Neutrophil (primary cell): ENCODE data around the gene B3GAT3.

Experiments
- H3K27ac ChIP-seq: fragments of 200-600 bp; sonication (generic); 2 replicates; pipeline ENCODE4 v1.5.1; 2016; ENCODE audit warnings: mild to moderate bottlenecking, moderate library complexity
- H3K27me3 ChIP-seq: fragments of 200-600 bp; sonication (generic); 2 replicates; pipeline ENCODE4 v1.6.0; 2016; ENCODE audit warnings: mild to moderate bottlenecking
- H3K36me3 ChIP-seq: fragments of 200-600 bp; sonication (generic); 2 replicates; pipeline ENCODE4 v1.5.1; 2017
- H3K4me1 ChIP-seq, 2 experiments: fragments of 200-600 bp in 1 of 2; sonication (generic) in 1 of 2; 1 replicate in 1 of 2; 2 replicates in 1 of 2; pipeline versions ENCODE4 v1.5.1 to v1.6.1; 2013 to 2016; ENCODE audit warnings: low read depth in 1 of 2, low read length in 1 of 2, mild to moderate bottlenecking in 1 of 2, moderate library complexity in 1 of 2; ENCODE audit not compliant: control insufficient read depth in 1 of 2, insufficient read depth in 1 of 2
- H3K4me3 ChIP-seq, 2 experiments: fragments of 200-600 bp in 1 of 2; sonication (generic) in 1 of 2; 1 replicate in 1 of 2; 2 replicates in 1 of 2; pipeline ENCODE4 v1.5.1; 2013 to 2016; ENCODE audit warnings: low read depth in 1 of 2, low read length in 1 of 2, mild to moderate bottlenecking in 1 of 2, moderate library complexity in 1 of 2
- H3K9me3 ChIP-seq: fragments of 200-600 bp; sonication (generic); 2 replicates; pipeline ENCODE4 v1.5.1; 2016
- TF ChIP-seq, protein P1 (sequence below): fragments of 200-600 bp; sonication (generic); IDR thresholded peaks from 2 replicates; pipeline ENCODE4 v1.5.1; 2016; ENCODE audit warnings: antibody characterized with exemption

Gene B3GAT3

DNA sequence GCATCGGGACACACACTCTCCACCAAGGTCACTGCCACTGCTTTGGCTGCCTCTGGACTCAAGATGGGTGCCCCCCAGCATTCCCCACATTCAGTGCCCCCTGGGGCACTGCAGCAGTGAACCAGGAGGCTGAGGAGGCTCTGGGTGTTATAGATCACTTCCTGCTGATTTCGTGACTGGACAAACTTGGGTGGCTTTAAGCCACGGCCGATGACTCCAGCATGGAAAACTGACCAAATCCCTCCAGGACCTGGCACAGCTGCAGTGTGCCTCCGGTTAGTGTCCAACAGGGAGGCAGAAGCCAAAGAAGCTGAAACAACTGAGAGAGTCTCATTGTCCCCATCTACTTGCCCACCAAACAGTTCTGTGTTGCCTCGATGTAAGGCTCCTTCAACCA is 25.8 kb upstream of the B3GAT3 start:
- no peaks in the 10 kb centered on the region for H3K27me3 ChIP-seq
- H3K9me3 ChIP-seq: no peaks in the 10 kb centered on the region
- peak overlapping the region; percentile 77 for H3K27ac ChIP-seq
- no peak overlapping the region for H3K4me3 ChIP-seq
- H3K4me1 ChIP-seq: peaks cover 19 to 26% of the 10 kb centered on the region in 2 experiments
- H3K36me3 ChIP-seq: peaks cover 24% of the 10 kb centered on the region
- TF ChIP-seq, protein P1, sequence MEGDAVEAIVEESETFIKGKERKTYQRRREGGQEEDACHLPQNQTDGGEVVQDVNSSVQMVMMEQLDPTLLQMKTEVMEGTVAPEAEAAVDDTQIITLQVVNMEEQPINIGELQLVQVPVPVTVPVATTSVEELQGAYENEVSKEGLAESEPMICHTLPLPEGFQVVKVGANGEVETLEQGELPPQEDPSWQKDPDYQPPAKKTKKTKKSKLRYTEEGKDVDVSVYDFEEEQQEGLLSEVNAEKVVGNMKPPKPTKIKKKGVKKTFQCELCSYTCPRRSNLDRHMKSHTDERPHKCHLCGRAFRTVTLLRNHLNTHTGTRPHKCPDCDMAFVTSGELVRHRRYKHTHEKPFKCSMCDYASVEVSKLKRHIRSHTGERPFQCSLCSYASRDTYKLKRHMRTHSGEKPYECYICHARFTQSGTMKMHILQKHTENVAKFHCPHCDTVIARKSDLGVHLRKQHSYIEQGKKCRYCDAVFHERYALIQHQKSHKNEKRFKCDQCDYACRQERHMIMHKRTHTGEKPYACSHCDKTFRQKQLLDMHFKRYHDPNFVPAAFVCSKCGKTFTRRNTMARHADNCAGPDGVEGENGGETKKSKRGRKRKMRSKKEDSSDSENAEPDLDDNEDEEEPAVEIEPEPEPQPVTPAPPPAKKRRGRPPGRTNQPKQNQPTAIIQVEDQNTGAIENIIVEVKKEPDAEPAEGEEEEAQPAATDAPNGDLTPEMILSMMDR: no peak

DNA sequence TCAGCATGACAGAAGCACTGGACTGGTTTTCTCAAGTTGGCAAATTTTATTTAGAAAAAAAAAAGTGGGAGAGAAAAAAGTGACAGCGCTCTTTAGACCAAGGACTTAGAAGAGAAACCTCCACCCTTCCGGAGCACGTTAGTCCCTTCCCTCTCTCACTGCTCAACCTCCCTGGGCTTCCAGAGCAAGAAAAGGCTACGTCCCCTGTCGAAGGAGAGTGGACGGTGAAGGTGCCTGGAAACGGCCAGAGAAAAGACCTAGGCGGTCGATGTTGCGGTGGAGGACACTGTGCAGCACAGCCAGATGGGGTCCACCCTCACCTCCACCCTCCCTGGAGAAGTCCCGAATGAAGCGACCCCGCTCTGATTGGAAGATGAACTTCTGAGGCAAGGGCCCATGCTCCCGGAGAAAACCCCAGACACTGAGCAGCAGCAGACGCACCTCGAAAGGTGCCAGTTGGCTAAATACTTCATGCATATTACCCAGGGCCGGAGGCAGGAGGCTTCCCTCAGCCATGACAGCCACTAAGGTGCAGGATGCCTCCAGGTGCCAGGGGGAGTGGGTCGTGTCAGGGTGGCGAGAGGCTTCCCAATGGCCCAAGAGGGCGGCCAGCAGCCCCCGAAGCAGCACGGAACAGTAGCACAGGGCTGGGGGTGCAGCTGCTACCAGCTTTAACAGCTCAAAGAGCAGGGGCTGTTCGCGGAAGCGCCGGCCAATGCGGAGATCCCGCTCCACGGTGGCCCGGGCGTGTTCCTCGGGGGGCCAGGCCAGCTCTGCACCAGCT is 25.2 kb upstream of the B3GAT3 start:
- Histone ChIP-seq H3K9me3 (no peaks in the 10 kb centered on the region), H3K27me3 (no peaks in the 10 kb centered on the region), H3K4me1 (peaks cover 14 to 20% of the 10 kb centered on the region in 2 experiments), H3K4me3 (peak overlapping the region; percentile 81 to 88), H3K36me3 (peaks cover 26% of the 10 kb centered on the region), H3K27ac (peak overlapping the region; percentile 77)
- TF ChIP-seq, protein P1: no peak

DNA sequence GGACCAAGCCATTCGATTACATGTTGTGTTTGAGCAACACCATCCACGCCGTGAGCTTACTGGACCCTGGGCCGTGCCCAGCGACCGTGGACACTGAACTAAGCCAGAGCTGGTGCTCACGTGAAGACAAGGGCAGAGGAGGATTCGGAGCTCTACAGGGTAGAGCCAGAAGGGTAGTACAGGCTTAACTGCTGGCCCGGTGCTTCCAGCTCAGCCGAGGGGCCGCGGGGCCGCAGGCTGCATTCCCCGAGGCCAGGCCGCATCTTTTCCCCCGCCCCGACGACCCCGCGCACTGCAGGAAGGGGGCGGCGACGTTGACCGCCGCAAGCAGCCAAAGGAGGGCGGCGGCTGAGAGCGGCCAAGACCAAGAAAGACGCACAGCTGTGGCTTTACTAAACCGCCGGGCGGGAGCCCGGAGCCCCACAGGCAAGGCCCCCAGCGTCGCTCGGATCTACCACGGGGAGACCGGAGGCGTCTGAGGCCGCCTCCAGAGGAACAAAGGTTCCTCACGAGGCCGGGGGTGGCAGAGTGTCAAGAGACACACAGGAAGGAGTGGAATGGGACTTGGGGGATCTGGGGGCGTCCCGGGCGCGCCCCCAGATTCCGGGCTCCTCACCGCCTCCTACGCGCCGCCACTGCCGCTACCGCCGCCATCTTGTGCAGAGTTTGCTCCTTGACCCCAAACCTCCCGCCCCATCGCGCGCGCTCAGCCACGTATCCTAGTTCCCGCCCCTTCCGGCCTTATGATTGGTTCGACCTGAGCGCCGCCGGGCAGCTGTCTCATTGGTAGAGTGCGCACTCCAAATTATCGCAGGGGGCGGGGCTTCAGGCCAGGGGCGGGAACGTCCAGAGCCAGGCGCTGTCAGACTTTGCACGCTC is 24.4 kb upstream of the B3GAT3 start, which contains the start of gene GANAB:
Gene GANAB, minus strand, starts transcription at position 668 of the 879 bp plus-strand sequence. Its CDS starts 14 bp downstream, at position 654.
- Histone ChIP-seq H3K4me3 (peak within 1 kb of the TSS; percentile 81 to 88), H3K4me1 (peaks cover 14 to 16% of the 10 kb centered on the region in 2 experiments), H3K27ac (peak within 1 kb of the TSS; percentile 77), H3K36me3 (peaks cover 26% of the 10 kb centered on the region), H3K9me3 (no peaks in the 10 kb centered on the region), H3K27me3 (no peaks in the 10 kb centered on the region)
- TF ChIP-seq, protein P1: peak; percentile 46

DNA sequence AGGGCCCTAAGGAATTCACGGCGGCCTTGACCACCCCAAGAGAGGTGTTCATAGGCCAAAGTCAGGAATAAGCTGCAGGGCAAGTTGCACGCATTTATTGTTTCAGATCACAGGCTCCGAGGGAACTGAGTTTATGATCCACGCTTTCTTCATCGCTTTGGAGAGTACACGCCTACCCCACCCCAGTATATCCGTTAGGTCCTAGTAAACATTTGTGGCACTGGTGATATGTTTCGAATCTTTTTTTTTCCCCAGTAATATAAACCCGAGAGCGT is 23.8 kb upstream of the B3GAT3 start:
- Histone ChIP-seq H3K9me3 (no peaks in the 10 kb centered on the region), H3K27me3 (no peaks in the 10 kb centered on the region), H3K27ac (peak overlapping the region; percentile 77), H3K4me3 (peak overlapping the region; percentile 81 to 88), H3K4me1 (peaks cover 14 to 16% of the 10 kb centered on the region in 2 experiments), H3K36me3 (peaks cover 26% of the 10 kb centered on the region)
- TF ChIP-seq, protein P1: no peak

DNA sequence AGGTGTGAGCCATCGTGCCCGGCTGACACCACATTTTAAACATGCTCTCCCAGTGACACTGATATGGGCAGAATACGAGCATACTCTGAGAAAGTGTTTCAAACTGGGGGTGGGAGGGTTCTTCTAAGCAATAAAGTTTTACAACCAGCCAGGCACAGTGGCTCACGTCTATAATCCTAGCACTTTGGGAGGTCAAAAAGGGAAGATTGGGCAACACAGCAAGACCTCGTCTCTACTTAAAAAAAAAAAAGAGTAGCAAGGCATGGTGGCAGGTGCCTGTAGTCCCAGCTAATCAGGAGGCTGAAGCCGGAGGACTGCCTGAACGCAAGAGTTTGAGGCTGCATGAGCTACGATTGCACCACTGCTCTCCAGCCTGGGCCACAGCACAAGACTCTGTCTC is 22.4 kb upstream of the B3GAT3 start:
- peaks cover 21% of the 10 kb centered on the region for H3K36me3 ChIP-seq
- peaks cover 14 to 16% of the 10 kb centered on the region in 2 experiments for H3K4me1 ChIP-seq
- H3K27ac ChIP-seq: no peak overlapping the region

More for the DNA sequence above, 22.4 kb upstream of the B3GAT3 start:
- no peaks in the 10 kb centered on the region for H3K9me3 ChIP-seq
- no peak overlapping the region for H3K4me3 ChIP-seq
- H3K27me3 ChIP-seq: no peaks in the 10 kb centered on the region
- TF ChIP-seq, protein P1: no peak
